ENCODE measurements around the gene PRICKLE2.

PRICKLE2 gene

DNA sequence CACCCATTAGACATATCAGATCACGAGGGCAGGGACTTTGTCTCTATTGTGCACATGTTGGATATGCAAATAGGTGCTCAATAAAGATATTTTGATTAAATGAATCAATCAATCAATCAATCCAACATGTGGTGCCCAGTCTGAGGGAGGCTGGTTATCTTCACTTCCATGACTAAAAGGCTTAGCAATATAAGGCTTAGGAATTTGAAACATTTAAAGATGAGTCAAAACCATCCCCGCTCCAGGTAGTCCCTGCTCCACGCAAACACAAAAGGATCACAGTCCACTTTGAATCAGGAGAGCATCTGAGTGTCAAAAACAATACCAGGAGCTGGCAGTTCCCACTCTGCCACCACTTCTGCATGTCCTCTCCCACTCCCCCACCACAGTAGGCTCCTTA lies 25.8 kb upstream of the PRICKLE2 start:
- no peak for DNase-seq

DNA sequence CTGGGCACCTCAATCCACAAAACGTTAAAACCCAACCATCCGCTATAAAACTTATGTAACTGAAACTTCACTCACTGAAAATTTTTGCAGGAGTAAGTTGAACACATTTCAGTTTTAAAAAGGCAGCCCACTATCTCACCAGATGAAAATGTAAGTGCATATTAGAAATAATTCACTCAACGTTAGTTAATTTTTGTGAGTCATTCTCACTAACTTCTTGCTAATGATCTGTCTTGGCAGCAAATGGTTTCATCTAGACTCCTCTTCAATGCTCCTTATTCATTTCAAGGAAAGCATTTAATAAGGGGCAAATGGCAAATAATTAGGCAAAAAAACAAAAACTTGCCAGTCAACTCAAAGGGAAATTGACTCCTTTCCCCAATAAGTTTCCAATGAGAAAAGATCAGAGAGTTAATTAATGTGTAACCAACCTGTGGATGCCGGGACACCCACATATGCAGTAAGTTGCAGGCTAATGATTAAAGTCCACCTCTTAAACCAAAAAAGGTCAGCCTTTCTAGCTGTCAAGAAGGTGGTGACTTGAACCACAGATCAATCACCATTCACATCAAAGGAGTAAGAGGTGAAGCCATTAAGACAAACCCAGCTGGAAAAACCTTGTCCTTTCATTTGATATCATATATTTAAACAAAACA lies 22.9 kb upstream of the PRICKLE2 start:
- no peak for DNase-seq

DNA sequence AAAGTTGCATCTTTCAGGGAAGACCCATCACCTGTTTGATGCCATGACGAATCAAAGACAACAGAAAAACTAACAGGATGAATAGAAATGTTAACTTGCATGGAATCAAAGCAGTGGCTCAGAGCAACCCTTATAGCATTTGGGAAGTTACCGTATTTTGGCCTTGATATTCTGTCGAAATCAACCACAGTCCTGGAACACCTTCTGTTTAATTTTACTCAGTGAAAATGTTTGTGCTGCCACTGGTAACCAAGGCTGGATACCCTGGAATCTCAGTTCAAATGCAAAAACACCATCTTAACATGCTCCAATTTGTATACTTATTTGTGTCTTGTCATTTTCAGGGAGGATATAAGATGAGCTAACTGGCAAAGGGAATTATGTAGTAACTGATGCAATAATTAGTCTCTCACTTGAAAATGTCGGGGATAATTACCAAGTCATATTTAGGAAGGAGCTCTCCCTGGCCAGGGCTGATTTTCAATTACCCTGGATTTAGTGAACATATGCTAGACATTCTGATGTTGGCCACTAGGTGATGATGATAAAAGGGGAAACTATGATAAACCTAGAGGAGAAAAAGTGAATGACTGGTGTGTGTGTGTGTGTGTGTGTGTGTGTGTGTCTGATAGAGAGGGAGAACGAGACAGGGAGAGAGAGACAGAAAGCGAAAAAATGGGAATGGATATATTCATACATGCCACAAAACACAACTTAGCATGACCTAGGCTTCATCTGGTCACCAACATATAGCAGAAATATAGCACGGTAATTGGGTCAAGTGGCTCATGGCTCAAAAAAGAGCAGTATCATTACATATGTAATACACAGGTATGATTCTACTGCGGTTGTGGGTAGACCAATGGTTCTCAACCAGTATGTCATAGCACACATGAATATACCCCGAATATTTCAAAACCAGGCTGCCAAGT lies 19.0 kb upstream of the PRICKLE2 start:
- no peak for DNase-seq

DNA sequence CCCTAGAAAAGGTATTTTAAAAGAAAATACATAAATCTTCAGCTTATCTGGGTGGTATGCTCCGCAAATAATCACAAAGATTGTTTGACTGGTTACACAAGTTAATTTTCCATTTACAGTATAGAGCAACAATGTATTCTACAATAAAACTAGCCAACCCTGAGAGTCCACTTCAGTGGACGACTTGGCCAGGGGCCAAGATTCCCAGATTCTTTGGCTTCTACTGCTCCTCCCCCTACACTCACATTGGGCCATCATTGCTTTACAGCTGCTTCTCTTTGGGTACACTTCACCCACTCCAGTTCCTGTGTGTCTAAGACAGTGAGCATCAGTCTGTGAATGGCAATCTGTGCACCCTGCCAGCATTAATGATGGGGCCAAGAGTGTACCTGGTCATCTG lies 17.2 kb upstream of the PRICKLE2 start:
- DNase-seq: no peak

DNA sequence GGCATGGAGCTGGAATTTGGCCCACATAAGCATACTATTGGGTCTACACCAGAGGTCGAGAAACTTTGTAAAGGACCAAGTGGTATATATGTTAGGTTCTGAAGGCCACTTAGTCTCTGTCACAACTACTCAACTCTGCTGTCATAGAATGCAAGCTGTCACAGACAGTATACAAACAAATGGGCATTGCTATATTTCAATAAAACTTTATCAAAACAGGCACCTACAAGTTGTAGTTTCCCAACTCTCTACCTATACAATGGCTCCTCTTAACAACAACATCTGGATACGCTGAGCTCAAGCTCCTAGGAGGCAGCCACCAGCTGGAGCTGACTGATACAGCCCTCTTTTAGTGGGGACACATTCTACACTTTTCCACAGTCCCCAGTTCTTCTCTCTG lies 15.7 kb upstream of the PRICKLE2 start:
- DNase-seq: no peak

DNA sequence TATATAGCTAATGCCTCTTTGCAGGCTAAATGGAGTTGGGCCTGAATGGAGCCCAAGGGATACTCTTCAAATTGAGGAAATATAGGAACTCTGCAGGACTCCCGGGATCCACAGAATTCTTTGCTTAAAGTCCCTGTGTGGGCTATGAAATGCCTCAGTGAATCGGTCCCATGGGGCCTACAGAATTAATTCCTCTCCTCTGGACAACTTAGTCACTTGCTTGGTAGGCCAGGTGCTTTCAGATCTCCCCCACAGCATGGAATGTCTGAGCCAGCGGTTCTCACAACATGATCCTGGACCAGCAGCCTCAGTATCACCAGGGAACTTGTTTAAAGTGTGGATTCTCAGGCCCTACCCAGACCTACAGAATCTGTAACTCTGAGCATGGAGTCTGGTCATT lies 15.1 kb upstream of the PRICKLE2 start:
- DNase-seq: no peak

DNA sequence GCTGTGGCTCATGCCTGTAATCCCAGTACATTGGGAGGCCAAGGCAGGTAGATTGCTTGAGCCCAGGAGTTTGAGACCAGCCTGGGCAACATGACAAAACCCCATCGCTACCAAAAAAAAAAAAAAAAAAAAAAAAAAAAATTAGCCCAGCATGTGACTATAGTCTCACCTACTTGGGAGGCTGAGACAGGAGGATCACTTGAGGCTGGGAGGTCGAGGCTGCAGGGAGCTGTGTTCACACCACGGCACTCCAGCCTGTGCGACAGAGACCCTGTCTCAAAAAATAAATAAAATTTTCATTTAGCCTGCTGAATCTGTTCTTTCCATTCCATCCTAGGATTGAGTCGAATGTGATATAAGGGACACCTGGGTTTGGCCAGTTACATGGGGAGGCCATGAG lies 14.6 kb upstream of the PRICKLE2 start:
- DNase-seq: no peak

DNA sequence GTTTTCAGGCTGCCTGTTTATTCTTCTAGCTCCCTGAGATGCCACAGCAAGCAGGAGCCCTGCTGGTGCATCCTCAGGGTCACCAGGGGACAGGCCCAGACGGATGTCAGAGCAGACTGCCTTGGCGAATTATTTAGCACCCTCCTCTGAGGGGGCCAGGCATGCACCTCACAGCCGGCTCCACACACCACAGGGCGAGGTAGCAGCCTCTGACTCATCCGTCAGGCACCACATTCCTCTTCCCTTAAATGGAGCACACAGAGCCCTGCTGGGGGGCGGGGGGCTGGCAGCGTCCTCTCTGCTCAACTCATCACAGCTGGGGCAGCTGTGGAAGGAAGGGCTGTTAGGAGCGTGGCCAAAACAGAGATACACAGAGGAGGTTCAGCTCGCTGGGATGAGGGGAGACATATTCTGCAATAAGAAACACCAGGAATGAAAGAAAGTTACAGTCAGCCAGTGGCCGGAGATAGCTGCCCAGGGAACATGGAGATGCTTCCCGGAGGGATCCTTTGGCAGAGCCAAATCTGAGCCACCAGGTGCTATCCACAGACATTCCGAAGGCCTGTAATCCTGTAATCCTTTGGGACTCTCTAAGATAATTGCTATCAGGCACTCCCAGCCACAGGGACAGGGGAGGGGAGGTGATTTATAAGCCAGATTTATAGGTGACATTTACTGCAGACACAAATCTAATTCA lies 13.9 kb upstream of the PRICKLE2 start:
- no peak for DNase-seq

DNA sequence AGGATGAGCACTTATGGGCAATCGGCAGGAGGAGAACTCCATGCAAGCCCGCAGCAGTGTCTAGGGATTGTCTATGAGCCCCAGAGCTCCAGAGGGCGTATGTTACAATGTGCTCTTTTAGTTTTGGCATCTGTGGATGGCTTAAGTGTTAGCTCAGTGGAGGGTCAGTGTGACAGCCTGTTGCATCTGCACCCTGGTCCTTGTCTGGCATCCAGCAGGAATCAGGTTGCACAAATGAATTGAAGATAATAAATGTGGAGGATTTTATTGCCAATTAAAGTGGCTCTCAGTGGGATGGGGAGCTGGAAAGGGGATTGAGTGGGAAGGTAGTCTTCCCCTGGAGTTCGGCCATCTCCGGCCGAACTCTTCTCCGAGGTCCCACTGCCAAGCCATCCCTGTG lies 11.8 kb upstream of the PRICKLE2 start:
- DNase-seq: no peak

DNA sequence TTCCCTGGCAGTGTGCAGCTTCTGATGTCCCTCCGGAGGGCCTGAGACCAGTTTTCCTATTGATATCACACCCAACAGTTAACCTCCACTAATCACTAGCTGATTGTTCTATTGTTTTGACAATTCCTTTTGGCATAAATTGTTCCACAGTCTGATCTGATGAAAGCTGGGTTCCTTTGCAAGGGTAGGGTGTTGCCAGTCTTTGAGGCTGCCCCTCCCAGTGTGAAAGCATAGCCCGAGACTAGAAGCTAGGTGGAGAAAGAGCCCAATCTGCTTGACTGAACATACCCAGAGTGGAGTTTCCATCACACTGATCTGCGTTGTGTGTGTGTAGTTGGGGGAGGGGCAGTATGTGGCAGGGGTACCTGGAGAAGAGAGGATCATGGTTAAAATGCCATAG lies 10.3 kb upstream of the PRICKLE2 start:
- no peak for DNase-seq

DNA sequence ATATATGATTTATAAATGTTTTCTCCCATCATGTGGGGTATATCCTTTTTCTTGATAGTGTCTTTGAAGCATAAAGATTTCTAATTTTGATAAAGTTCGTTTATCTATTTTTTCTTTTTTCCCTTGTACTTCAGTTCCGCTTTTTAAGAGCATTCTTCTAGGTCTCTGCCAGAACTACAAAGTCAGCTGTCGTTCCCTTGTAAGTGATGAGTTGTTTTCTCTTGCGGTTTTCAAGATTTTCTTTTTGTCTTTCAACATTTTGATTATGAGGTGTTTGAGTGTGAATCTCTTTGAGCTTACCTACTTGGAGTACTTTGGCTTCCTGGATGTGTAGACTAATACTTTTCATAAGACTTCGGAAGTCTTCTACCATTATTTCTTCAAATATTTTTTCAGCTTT lies 9.3 kb upstream of the PRICKLE2 start:
- DNase-seq: no peak

DNA sequence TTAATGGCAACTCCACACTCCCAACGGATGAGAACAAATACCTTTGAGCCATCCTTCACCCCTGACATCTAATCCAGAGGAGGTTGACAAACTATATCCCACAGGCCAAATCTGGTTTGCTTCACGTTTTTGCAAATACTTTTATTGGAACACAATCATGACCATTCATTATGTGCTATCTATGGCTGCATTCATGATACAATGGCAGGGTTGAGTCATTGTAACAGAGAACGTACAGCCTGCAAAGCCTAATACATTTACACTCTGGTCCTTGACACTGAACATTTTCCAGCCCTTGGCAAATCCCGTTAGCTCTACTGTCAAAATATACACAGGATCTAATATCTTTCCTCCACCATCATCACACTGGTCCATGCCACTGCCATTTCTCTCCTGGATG lies 7.6 kb upstream of the PRICKLE2 start:
- DNase-seq: no peak

DNA sequence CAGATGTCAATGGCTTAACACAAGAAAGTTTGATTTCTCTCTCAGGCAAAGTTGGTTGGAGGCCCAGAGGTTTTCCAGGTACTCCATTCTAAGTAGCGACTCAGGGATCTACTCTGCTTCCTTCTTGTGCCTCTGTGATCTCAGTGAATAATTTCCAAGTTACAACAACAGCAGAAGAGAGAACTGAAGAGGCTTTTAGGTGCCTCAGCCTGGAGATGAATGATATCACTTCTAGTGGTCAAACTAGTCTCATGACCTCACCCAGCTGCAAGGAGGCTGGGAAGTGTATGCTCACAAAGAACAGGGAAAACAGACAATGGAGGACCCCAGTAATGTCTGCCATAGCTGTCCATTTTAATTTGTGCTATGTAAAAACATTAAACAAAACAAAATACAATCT lies 4.6 kb upstream of the PRICKLE2 start:
- DNase-seq: no peak

DNA sequence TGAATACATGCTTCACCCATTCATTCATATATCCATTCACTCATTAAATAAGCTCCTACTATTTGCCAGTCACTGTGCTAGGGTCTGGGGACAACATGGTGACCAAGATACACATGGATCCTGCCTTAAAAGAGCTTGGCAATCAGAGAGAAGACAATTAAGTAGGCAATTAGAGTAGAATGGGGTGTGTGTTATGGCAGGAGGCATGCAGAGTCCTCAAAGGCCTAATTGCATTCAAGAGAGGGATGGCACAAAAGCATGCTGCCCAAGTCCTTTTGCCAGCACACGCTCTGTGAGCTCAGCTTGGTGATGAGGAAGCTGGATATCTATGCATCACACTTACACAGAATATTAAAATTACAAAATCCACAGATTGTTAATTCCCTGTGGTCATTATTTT lies 2.8 kb upstream of the PRICKLE2 start:
- no peak for DNase-seq

DNA sequence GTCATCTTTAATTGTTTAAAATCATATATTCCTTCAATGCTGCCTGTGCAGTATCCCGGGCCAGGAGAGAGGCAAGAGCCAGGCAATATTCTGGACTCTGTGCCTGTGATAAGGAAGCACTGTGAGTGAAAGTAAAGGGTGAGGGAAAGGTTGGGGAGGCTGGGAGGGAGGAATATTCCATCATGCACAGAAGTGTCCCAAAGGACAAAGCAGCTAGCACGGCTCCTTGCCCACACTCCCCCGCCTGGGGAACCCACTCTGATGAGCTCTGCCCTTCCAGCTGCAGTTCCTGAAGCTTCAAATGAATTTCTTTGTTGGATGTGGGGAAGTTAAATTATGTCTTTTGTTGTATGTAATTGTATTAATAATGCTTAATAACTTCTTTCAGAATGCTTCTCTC lies 1.5 kb upstream of the PRICKLE2 start:
- no peak for DNase-seq

DNA sequence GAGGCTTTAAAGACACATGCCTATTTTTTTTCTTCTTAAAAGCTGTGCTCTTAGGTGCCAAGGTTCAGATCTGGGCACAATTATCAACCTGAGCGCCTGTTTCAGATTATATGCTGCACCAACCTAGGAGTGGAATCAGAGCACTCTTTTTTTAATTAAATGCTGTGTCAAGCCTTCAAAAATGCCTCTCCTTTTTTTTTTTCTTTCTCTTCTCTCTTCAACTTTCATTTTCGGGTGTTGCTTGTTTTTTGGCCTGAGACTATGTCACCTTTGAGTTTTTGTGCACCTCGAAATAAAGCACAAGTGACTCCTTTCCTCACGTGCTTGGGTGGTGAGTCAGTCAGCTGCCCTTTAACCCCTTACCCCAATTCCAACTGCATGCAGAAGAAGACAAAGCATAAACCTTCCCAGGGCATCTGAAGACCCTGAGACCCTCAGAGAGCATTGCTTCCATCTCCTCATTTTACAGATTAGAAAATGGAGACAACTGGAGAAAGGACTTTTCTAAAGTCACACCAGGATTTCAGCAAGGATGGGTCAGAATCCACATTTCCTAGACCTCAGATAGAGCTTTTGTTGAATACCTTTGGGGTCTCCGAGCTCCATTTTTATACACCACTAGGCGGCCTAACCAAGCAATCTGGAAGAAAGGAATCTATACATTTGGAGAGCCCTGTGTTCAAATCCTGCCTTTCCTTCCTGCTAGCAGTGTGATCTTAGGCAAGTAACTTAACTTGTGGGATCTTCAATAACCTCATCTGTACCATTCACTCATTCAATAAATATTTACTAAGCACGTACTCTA lies 631 bp upstream of the PRICKLE2 start:
- no peak for DNase-seq

DNA sequence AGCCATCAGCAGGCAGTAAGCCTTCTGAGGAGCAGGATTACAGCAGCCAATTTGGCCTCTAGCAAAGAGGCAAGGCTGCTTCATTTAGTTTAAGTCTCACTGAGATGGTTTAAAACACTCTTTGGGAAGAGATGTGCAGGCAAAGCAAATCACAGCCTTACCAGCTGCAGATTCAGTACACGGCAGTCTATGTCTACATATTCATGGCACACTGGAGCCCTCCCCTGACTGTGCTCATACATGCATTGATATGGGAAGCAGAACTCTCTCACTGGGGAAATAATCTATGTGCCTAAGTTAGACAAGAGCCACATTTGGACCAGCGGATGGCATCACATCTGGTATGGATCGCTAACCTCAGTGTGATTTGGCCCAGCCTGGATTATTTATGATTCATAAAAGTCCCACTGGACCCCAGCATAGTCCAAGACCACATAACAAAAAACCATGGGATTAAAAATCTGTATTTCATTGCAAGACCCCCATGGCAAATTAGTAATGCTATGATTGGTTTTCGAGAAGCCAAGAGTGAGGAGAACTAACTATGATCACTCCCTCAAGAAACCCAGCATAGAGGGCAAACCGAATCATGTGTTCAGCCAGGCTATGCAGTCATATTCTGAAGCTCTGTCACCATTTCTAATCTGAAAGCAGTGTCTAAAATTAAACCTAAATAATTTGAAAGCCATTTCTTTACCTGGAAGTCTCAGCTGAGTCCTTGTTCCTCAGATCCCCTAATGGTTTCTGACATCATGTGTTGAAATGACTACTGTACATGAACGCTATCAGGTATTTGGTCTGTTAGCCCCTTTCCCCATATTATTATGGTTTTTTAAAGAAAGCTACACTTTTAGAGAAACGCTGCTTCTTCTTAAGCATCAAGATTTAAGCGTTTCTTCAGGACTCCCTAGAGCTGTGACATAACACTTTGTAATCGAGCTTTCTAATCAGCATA lies 1.2 kb downstream of the PRICKLE2 start:
- no peak for DNase-seq

DNA sequence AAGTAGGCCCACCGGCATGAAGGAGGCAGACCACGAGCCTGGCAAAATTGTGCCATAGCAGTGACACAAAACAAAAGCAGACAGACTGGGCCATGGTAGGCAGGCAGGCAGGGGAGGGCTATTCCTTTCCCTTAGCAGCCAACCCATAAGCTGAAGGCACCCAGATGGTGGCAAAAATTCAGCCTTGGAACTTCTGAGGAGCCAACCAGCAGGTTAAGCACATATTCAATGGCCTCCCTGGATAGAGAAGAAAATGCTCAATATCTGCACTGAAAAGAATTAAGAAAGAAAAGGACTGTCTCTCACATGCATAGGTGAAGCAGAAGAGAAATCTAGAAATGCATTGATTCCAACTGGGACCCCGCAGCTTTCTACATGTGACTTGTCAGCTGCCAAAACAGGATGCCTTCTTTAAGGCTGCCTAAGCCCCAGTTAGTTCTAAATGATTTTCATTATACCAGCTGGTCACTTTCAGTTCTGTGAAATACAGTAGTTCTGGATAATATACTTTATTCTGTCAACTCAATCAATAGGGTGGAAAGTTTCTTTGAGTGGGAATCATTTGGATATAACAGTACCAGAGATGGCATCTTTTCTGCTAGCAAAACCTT lies 2.7 kb downstream of the PRICKLE2 start:
- no peak for DNase-seq

DNA sequence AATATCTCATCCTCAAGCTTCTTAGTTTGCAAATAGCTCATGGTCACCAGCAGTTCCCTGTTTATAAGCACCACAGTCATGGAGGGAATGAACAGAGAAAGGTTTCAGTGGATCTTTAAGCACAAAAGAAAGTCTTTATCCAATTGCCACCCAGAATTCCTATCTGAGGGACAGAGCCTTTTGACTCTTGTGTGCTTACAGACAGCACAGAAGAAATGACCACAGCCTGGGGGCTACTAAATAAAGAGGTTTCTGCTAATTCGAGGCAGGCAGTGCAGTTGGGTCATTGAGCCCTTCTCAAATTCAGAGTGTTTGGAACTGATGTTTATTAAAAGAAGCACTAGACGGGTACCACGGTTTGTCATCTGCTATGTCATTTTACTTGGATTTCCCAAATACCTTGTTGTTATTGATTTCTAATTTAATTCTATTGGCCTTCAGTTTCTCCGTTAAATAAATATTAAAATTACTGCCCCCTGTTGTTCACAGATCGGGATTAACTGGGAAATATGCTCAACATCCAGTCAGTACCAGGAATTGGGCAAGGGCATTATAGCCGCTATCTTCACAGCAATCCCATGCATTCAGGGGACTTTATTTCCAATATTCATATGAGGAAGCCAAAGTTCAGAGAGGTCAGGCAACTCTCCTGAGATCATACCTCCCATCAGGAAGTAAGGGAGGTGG lies 3.6 kb downstream of the PRICKLE2 start:
- DNase-seq: no peak

DNA sequence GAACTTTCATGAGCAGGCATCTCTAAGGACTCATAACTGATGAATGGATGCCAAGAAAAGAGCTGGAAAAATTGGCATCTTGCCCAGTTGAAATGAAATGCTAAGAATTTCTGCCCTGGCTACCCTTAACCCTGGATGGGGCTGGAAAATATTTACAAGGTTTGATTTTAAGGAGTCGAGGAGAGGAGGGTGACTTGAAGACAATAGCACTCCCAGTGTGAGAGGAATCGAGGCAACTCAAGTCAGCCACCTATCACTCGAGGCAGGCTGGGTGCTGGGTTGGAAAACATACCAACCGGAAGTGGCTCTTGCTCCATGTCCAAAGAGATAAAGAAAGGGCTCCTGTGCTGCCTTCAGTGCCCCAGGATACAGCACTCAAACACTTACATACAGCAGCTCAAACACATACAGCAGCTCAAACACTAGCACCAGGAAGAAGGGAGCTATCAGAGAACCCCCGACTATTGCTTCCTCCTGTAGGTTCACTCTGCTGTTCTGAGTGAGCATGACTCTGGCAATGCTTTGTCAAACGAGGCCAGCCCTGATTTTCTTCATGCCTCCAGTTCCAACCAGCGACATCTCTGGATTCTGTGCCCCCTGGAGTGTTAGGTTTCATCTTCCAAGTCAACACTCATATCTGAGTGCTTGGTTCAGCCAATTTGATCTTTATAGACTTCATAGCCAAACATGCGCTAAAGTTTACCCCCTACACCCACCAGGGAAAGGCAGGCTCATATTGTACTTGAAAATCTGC lies 4.9 kb downstream of the PRICKLE2 start:
- no peak for DNase-seq

Measured in stimulated activated CD4-positive, alpha-beta T cell treated with anti-CD3 and anti-CD28 coated beads, Interleukin-12 subunit alpha, Interleukin-12 subunit beta, amount 100 ng/mL, for 4 hours (primary cell).